GM19238 (cell line): ENCODE measurements around the gene PREB.
"Not testable (repeated sequence)": the region's sequence is repeated elsewhere in the genome, so short reads cannot be mapped to it uniquely, and the experiment has no call there.

Experiments
- DNase-seq: peaks from one replicate; pipeline ENCODE4 v3.0.0; 2011; ENCODE audit warnings: low spot score; ENCODE audit not compliant: insufficient read length

Gene PREB

DNA sequence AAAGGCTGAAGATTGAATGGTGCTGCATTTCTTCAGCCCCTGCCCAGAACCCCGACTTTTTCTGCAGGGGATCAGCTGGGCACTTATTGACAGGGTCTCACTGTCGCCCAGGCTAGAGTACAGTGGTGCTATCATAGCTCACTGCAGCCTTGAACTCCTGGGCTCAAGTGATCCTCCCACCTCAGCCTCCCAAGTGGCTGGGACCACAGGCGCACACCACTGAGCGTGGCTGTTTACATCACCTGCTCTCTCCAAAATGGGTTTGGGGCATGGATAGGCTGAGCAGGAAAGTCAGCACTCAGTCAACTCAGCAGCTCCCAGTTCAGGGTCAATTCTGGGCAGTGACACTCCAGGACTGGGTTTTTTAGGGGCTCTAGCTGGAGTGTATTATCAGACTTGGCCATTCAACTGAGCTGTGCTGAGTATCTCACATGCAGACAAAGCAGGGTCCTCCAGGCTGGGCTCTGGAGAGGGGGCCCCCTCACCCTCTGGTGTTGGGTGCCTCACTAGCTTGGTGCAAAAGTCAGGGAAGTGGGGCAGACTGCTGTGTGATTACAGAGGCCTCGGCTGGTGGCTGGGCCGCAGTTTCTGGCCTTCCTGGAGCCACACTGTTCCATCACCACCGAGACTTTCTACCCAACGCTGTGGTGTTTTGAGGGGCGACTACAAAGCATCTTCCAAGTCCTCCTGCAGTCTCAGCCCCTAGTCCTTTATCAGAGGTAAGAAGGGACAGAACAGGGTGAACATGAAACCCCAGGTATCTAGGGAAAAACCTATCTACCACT lies 6.4 kb downstream of the PREB start:
- no peak for DNase-seq

DNA sequence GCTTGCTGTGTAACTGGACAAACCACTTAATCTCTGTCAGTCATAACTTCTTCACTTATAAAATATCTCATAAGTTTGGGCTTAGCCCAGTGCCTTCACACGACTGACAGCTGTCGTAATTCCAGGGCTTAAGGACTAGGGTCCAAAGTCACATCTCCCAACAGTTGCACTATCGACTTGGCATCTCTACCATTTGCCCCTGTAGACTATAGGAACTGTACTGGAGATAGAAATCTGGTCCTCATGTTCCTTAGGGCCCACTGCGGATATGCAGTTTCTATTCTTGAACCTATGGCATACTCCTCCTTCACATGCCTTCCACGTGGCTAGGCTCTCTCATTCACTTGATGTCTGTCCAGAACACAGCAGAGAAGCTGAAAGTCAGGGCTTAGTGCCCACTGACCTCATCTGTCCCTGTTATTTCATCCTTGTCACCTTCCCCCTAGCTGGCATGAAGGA lies 8.2 kb downstream of the PREB start:
- DNase-seq = no peak

- DNase-seq = no peak
Observed at GRCh38 chr2:27125104-27125503, 9.3 kb downstream of the PREB start.

- no peak for DNase-seq
Observed at GRCh38 chr2:27123302-27124150, 10.9 kb downstream of the PREB start, which contains the start of gene ABHD1. Gene ABHD1 (plus strand): TSS chr2:27123815. CDS start chr2:27123949, 134 bp downstream.

DNA sequence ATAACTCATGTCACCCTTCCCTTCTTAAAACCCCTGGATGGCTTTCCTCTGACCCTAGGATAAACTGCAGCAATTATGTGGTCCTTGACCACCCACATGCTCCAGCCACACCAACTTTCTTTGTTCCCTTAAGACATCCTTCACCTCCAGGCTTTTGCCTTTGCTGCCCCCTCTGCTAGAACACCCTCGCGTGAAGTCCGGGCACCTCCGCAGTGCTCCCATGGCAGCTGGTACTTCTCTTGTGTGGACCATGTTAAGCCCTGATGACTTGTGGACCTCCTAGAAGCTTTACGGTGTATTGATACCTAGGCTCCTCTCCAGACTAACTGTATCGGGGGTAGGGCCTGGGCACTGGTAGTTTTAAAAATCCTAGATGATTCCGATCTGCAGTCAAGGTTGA lies 11.6 kb downstream of the PREB start:
- no peak for DNase-seq

GRCh38 chr2:27121906-27122305 lies 12.5 kb downstream of the PREB start:
- DNase-seq = no peak

GRCh38 chr2:27119330-27119670 lies 15.1 kb downstream of the PREB start:
- not testable (repeated sequence) for DNase-seq

GRCh38 chr2:27118525-27119329 lies 15.7 kb downstream of the PREB start, which contains the start of gene CGREF1:
Gene CGREF1 (minus strand): TSS chr2:27119128. CDS start chr2:27104366, 14,762 bp downstream.
- no peak for DNase-seq

DNA sequence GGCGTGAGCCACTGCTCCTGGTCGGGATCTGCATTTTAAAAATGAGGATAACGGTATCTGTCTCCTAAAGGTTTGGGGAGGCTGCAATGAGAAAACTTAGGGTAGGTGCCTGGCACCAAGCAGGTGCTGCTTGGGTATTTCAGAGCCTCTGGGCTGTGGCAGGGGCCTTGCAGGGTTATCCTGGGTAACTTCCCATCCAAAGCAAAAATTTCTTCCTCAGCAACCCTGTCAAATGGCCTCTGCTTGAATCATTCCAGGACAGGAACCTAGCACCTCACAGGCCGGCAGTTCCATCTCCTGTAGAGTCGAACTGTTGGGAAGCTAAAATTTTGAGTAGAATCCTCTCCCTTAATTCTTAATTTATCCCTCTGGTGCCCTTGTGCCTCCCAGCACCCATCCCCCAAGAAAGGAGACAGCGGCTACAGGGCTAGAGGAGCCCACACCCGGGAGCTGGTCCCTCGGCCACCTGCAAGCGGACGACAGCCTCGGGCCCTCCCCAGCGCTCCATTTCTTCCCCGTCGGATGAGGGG lies 16.4 kb downstream of the PREB start:
- DNase-seq = no peak

DNA sequence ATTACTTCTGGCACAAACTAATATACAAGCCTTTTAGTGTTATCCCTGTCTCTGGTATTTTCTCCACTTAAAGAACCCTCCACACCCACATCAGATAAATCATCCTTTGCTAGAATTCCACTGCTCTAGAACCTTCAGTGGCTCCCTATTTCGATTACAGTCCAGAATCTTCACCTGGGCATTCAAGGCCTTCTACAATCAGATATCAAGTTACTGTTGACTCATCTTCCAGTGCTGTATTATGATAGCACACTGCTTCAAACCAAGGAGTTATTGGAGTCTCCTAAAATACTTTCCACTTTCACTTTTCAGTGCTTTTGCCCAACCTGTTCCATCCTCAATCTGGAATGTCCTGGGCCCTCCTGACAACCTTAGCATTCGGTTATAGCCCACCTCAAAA lies 18.9 kb downstream of the PREB start:
- DNase-seq = no peak

DNA sequence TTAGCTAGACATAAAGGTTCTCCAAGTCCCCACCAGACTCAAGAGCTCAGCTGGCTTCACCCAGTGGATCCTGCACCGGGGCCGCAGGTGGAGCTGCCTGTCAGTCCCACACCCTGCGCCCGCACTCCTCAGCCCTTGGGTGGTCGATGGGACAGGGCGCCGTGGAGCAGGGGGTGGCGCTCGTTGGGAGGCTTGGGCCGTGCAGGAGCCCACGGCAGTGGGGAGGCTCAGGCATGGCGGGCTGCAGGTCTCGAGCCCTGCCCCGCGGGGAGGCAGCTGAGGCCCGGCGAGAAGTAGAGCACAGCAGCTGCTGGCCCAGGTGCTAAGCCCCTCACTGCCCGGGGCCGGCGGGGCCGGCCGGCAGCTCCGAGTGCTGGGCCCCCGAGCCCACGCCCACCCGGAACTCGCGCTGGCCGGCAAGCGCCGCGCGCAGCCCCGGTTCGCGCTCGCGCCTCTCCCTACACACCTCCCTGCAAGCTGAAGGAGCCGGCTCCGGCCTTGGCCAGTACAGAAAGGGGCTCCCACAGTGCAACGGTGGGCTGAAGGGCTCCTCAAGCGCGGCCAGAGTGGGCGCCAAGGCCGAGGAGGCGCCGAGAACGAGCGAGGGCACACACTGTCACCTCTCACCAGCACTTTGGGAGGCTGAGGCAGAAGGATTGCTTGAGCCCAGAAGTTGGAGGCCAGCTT lies 22.9 kb downstream of the PREB start:
- not testable (repeated sequence) for DNase-seq

DNA sequence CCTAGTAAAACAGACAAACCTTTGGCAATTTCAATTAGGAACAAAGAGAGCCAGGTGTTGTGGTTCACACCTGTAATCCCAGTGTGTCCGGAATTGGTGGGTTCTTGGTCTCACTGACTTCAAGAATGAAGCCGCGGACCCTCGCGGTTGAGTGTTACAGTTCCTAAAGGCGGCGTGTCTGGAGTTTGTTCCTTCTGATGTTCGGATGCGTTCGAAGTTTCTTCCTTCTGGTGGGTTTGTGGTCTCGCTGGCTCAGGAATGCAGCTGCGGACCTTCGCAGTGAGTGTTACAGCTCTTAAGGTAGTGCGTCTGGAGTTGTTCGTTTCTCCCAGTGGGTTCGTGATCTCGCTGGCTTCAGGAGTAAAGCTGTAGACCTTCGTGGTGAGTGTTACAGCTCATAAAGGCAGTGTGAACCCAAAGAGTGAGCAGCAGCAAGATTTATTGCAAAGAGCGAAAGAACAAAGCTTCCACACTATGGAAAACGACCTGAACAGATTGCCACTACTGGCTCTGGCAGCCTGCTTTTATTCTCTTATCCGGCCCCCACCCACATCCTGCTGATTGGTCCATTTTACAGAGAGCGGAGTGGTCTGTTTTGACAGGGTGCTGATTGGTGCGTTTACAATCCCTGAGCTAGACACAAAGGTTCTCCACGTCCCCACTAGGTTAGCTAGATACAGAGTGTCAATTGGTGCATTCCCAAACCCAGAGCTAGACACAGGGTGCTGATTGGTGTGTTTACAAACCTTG lies 23.7 kb downstream of the PREB start:
- not testable (repeated sequence) for DNase-seq

GRCh38 chr2:27109083-27109482 lies 25.4 kb downstream of the PREB start:
- no peak for DNase-seq

GRCh38 chr2:27108221-27108620 lies 26.2 kb downstream of the PREB start:
- DNase-seq = no peak

DNA sequence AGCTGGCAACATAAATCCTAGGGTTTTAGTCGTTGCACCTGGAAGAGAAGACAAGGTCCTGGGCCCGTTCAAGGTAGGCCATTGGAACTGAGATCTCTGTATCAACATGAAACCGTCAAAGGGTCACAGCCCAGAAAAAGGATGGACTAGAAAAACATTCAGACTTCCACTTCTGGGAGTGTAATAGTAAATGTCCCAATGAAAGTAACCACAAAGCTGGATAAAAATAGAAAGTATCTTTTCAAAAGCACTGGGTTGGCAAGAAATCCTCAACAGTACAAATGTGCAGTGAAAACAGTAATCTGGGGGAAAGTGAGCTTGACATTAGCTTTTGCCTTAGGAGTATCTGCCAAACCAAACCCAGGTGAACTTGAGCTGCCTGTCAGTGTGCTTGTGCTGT lies 28.5 kb downstream of the PREB start:
- no peak for DNase-seq

- no peak for DNase-seq
Observed at GRCh38 chr2:27102329-27102728, 32.1 kb downstream of the PREB start.

DNA sequence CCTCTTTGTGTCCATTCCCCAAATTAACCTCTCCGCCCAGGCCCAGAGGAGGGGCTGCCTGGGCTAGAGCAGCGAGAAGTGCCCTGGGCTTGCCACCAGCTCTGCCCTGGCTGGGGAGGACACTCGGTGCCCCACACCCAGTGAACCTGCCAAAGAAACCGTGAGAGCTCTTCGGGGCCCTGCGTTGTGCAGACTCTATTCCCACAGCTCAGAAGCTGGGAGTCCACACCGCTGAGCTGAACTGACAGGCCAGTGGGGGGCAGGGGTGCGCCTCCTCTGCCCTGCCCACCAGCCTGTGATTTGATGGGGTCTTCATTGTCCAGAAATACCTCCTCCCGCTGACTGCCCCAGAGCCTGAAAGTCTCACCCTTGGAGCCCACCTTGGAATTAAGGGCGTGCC lies 34.4 kb downstream of the PREB start:
- DNase-seq = no peak

DNA sequence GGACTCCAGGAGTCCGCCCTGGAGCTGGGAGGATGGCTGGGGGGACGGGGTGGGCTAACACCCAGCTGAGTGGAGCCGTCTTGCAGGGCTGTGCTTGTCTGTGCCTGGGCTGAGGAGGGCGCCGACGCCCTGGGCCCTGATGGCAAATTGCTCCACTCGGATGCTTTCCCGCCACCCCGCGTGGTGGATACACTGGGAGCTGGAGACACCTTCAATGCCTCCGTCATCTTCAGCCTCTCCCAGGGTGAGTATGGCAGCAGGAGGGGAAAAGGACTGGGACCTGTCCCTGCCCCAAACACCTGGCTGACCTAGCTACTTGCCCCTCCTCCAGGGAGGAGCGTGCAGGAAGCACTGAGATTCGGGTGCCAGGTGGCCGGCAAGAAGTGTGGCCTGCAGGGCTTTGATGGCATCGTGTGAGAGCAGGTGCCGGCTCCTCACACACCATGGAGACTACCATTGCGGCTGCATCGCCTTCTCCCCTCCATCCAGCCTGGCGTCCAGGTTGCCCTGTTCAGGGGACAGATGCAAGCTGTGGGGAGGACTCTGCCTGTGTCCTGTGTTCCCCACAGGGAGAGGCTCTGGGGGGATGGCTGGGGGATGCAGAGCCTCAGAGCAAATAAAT lies 35.0 kb downstream of the PREB start:
- DNase-seq = no peak

- DNase-seq = no peak
Observed at GRCh38 chr2:27097341-27097740, 37.1 kb downstream of the PREB start.
